GM18909 (cell line): ENCODE measurements around the gene ZNHIT2.
A peak's percentile ranks its signal among the peaks of the same experiment; 100 is the strongest.

ENCODE experiments used
- ATAC-seq: cut with Tn5 transposase; IDR thresholded peaks from one replicate; pipeline ENCODE4 v1.9.1; 2021; ENCODE audit warnings: mild to moderate bottlenecking; ENCODE audit not compliant: unreplicated experiment, poor library complexity

ZNHIT2 gene

GRCh38 chr11:65107751-65108468, 9.6 kb downstream of the ZNHIT2 start:
- no peak for ATAC-seq

- ATAC-seq = no peak
Observed at GRCh38 chr11:65107078-65107477, 10.4 kb downstream of the ZNHIT2 start.

- ATAC-seq = no peak
Observed at GRCh38 chr11:65104628-65105027, 12.9 kb downstream of the ZNHIT2 start.

- ATAC-seq = no peak
Observed at GRCh38 chr11:65103476-65103875, 14.0 kb downstream of the ZNHIT2 start.

GRCh38 chr11:65102142-65103095, 15.1 kb downstream of the ZNHIT2 start:
- no peak for ATAC-seq

- no peak for ATAC-seq
Observed at GRCh38 chr11:65100674-65101350, 16.7 kb downstream of the ZNHIT2 start.

GRCh38 chr11:65096926-65097325, 20.6 kb downstream of the ZNHIT2 start:
- ATAC-seq = no peak

GRCh38 chr11:65095974-65096806, 21.3 kb downstream of the ZNHIT2 start, which contains the start of gene VPS51:
TSS of gene VPS51 (plus strand) at chr11:65096214. CDS start at chr11:65096251, 37 bp downstream.
- peak; percentile 80 for ATAC-seq

GRCh38 chr11:65095427-65095826, 22.1 kb downstream of the ZNHIT2 start:
- ATAC-seq = no peak

- no peak for ATAC-seq
Observed at GRCh38 chr11:65090628-65091027, 26.9 kb downstream of the ZNHIT2 start.

- ATAC-seq = no peak
Observed at GRCh38 chr11:65089621-65090020, 27.9 kb downstream of the ZNHIT2 start.

- no peak for ATAC-seq
Observed at GRCh38 chr11:65087827-65088226, 29.7 kb downstream of the ZNHIT2 start.

GRCh38 chr11:65087216-65087615, 30.3 kb downstream of the ZNHIT2 start:
- no peak for ATAC-seq

- ATAC-seq = no peak
Observed at GRCh38 chr11:65086809-65087208, 30.7 kb downstream of the ZNHIT2 start.

- no peak for ATAC-seq
Observed at GRCh38 chr11:65085446-65085845, 32.1 kb downstream of the ZNHIT2 start.

GRCh38 chr11:65084598-65085375, 32.7 kb downstream of the ZNHIT2 start:
- no peak for ATAC-seq

GRCh38 chr11:65083834-65084597, 33.5 kb downstream of the ZNHIT2 start, which contains the start of the genes CDCA5 and ZFPL1:
TSS of gene CDCA5 (minus strand) at chr11:65084040. CDS start at chr11:65083978, 62 bp downstream.
TSS of gene ZFPL1 (plus strand) at chr11:65084222. CDS start at chr11:65084699, 477 bp downstream.
- ATAC-seq = peak; percentile 76
